Activated naive CD4-positive, alpha-beta T cell treated with anti-CD3 and anti-CD28 coated beads, Interleukin-2, amount 10 ng/mL, durations not matched to agents 7 days and 5 days (primary cell): ENCODE measurements around the gene DNER.

Experiments
- CTCF ChIA-PET: fragments of 350-600 bp; sonication (Branson Sonifier 250); formaldehyde crosslinking; loops from one replicate; lab custom pipeline; 2021; ENCODE audit warnings: antibody characterized with exemption; lab: Charles Lee
- DNase-seq: peaks from one replicate; pipeline ENCODE4 v3.0.0-alpha.2; 2020
- H3K27ac Mint-ChIP-seq: one replicate; pipeline ENCODE4 v1.8.0; 2021; ENCODE audit warnings: mild to moderate bottlenecking, moderate library complexity, mixed read lengths
- H3K27me3 Mint-ChIP-seq: one replicate; pipeline ENCODE4 v1.8.0; 2021; ENCODE audit warnings: mild to moderate bottlenecking, mixed read lengths
- H3K36me3 Mint-ChIP-seq: one replicate; pipeline ENCODE4 v1.8.0; 2021; ENCODE audit warnings: mixed read lengths
- H3K4me1 Mint-ChIP-seq: one replicate; pipeline ENCODE4 v1.8.0; 2021; ENCODE audit warnings: mixed read lengths
- H3K4me3 Mint-ChIP-seq: one replicate; pipeline ENCODE4 v1.8.0; 2021; ENCODE audit warnings: mild to moderate bottlenecking, moderate library complexity, mixed read lengths
- H3K9me3 Mint-ChIP-seq: one replicate; pipeline ENCODE4 v1.8.0; 2021; ENCODE audit warnings: mixed read lengths

Gene DNER

DNA sequence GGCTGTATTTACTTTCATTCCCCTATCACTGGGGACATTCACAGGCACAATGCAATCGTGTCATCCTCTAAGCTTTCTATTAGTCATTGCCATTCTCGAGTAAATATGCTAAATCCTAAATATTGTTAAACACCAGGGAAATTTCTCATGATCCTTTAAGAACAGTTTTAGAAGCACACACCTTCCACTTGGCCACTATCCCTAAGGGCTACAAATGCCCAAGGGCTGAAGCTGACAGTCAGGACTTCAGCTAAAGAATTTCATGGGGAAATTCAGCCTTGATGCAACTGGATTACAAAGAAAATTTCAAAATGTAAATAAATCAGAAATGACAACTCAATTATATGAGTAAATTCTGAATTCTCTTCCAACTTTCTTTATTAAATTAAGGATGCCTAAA, 280.2 kb downstream of the DNER start:
- no peak for DNase-seq
- Mint-ChIP-seq H3K4me1 (no peaks in the 10 kb centered on the region), H3K4me3 (no peak overlapping the region), H3K27ac (no peak overlapping the region), H3K36me3 (no peaks in the 10 kb centered on the region), H3K27me3 (no peaks in the 10 kb centered on the region), H3K9me3 (no peaks in the 10 kb centered on the region)
- CTCF ChIA-PET, result no interaction called here

DNA sequence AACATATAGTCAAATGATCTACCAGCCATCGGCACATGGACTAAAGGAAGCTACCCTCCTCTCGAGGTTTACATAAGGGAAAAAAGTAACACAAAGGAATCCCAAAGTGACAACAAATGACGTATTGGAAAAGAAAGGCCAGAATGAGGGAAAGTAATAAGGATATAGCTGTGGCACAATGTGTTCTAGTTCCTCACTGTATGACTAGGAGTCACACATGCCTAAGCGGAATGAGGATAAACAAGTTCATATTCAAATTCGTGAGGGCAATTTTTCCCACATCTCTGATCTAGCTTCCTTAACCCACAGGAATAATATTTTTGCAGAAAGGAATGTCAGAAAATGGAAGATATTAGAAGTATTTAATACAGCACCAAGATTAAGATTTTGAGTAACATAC, 281.0 kb downstream of the DNER start:
- Mint-ChIP-seq H3K27me3 (no peaks in the 10 kb centered on the region), H3K36me3 (no peaks in the 10 kb centered on the region), H3K4me3 (no peak overlapping the region), H3K4me1 (no peaks in the 10 kb centered on the region), H3K9me3 (no peaks in the 10 kb centered on the region), H3K27ac (no peak overlapping the region)
- DNase-seq, result no peak
- CTCF ChIA-PET, result no interaction called here

DNA sequence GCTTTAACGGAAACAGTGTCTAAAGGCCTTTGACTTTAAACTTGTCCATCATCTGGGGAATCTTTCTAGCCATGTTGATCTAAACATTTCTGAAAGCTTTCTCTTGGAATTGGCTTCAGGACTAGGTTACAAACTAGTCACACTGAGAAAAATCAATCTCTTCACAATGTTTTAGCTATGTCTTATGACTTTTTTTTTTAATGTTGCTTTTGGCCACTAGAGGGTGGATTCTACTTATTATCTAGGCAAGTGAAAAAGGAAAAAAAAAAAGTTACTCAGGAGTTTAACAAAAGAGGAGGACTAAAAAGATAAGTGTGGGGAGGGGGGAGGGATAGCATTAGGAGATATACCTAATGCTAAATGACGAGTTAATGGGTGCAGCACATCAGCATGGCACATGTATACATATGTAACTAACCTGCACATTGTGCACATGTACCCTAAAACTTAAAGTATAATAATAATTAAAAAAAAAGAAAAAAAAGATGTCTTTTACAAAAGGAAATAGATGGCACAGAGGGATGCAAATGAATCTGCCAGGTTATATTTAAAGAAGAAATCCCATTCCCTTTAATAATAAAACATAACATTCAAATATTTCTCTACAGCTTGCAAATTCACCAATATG, 282.9 kb downstream of the DNER start:
- Mint-ChIP-seq H3K27me3 (no peaks in the 10 kb centered on the region), H3K36me3 (no peaks in the 10 kb centered on the region), H3K27ac (no peak overlapping the region), H3K4me3 (no peak overlapping the region), H3K9me3 (no peaks in the 10 kb centered on the region), H3K4me1 (no peaks in the 10 kb centered on the region)
- no peak for DNase-seq
- CTCF ChIA-PET, result interaction anchor here (1.2 kb wide), 1 partner anchor 156 kb away, joined by 3 read pairs; no protein-coding TSS in a partner anchor

DNA sequence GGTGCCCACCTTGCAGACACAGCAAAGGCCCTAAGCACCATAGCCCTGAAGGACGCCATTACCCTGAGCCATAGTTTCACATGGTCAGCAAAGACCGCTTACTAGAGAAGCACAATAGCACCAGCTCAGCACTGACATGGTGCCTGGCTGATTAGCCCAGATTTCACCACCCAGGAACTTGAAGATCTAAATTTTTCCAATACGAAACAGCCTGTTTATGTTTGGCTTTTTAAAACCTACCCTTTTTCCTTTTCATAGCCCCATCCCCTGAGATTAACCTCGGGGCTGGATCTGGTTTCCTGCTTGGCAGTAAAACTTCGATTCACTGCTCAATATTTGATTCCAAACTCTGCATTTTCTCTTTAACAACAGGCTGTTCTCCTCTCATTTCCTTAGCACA, 284.8 kb downstream of the DNER start:
- CTCF ChIA-PET, result no interaction called here
- no peaks in the 10 kb centered on the region for H3K4me1 Mint-ChIP-seq
- H3K9me3 Mint-ChIP-seq, result no peaks in the 10 kb centered on the region
- H3K36me3 Mint-ChIP-seq, result no peaks in the 10 kb centered on the region
- no peak for DNase-seq
- no peak overlapping the region for H3K4me3 Mint-ChIP-seq
- H3K27me3 Mint-ChIP-seq, result no peaks in the 10 kb centered on the region
- H3K27ac Mint-ChIP-seq, result no peak overlapping the region

DNA sequence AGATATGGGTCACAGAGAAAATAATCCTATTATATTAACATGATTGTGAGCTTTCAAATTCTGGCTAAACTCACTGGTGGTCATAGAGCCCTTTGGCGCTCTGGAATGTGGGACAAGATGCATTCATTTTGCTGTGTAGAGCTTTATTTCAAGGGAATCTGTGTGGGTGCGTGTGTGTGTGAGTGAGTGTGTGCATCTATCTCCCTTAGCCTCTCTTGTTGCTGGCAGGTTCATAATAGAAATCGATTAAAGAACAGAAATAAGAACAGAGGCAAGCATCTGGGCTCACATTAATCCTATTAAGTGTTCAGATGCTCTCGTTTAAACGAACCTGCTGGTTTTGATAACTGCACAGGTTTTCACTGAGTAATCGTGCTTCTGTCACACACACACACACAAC, 287.9 kb downstream of the DNER start:
- H3K27ac Mint-ChIP-seq, result no peak overlapping the region
- DNase-seq, result no peak
- H3K36me3 Mint-ChIP-seq, result no peaks in the 10 kb centered on the region
- CTCF ChIA-PET, result no interaction called here
- no peaks in the 10 kb centered on the region for H3K27me3 Mint-ChIP-seq
- no peaks in the 10 kb centered on the region for H3K4me1 Mint-ChIP-seq
- H3K4me3 Mint-ChIP-seq, result no peak overlapping the region
- H3K9me3 Mint-ChIP-seq, result no peaks in the 10 kb centered on the region

DNA sequence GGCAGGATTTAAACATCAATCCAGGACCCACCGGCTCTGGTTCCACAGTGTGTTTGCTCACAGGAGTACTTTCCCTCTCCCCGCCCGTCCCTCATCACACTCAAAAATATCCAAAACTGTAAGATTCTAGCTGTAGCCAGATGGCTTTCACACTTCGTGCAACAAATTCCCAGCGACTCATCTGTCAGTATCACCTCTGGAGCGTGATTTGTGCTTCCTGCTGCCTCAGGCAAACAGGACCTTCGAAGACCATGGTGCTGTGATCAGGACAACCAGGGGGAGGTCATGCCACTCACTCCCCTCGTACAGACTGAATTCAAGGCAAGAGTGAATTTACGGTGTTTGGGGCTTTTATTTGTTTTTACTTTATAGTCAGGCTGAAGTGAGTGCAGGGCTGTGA, 288.8 kb downstream of the DNER start:
- no peak overlapping the region for H3K4me3 Mint-ChIP-seq
- H3K36me3 Mint-ChIP-seq, result no peaks in the 10 kb centered on the region
- no peaks in the 10 kb centered on the region for H3K9me3 Mint-ChIP-seq
- no peak overlapping the region for H3K27ac Mint-ChIP-seq
- no peaks in the 10 kb centered on the region for H3K27me3 Mint-ChIP-seq
- CTCF ChIA-PET, result no interaction called here
- no peaks in the 10 kb centered on the region for H3K4me1 Mint-ChIP-seq
- no peak for DNase-seq

DNA sequence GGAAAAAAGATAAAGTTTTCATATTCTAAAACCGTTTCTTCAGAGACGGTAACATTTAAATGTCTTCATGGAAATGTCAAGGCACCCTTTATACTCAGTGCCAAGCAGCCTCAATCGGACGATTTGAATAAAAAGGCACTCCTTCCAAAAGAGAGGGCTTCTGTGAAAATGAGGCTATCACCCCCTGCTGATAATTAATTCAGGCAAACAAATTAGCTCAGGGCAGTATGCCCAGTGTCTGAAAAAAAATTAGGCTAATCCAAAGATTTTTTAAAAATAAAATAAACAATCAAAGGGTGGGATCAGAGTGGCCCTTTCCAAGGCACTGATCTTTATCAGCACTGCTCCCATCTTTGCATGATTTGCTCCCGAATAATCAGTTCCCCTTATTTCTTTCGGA, 292.3 kb downstream of the DNER start:
- Mint-ChIP-seq H3K4me1 (no peaks in the 10 kb centered on the region), H3K9me3 (no peaks in the 10 kb centered on the region), H3K27me3 (no peaks in the 10 kb centered on the region), H3K4me3 (no peak overlapping the region), H3K36me3 (no peaks in the 10 kb centered on the region), H3K27ac (no peak overlapping the region)
- CTCF ChIA-PET, result no interaction called here
- DNase-seq, result no peak

DNA sequence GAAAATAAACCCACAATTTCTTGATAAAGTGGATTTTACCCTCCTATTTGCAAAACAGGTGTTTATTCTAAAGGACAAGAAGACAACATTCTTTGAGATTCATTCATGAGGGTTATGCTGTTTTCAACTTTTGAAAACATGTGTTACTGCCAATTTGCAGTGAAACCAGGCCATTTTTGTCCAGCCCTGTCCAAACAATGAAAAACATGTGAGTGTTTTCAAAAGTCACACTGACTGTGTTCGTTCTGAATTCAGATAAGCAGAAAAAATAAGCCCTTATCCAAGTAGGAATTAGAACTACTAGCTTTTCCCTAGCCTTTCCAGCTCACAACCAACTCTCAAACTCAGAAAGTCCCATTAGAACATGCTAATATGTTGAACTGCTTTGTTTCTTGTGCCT, 295.2 kb downstream of the DNER start:
- H3K36me3 Mint-ChIP-seq, result no peaks in the 10 kb centered on the region
- no peaks in the 10 kb centered on the region for H3K4me1 Mint-ChIP-seq
- CTCF ChIA-PET, result no interaction called here
- H3K27me3 Mint-ChIP-seq, result no peaks in the 10 kb centered on the region
- H3K4me3 Mint-ChIP-seq, result no peak overlapping the region
- H3K27ac Mint-ChIP-seq, result no peak overlapping the region
- DNase-seq, result no peak
- H3K9me3 Mint-ChIP-seq, result peaks cover 1% of the 10 kb centered on the region

DNA sequence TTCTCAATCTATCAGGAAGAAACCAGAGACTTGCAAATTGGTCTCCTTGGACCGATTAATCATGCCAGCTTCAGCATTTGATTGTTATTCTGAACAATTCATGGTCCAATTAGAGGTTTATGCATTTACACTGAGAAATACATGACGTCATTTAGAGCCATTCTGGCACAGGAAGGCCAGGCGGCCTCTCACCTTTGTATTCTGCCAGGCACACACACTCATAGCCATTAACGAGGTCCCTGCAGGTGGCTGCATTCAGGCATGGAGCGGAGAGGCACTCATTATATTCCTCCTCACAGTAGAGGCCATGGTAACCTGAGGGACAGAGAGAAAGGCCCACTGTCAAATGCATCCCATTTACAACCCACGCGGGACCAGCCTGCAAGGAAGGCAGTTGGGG, 296.4 kb downstream of the DNER start:
- CTCF ChIA-PET, result no interaction called here
- Mint-ChIP-seq H3K27ac (no peak overlapping the region), H3K9me3 (peaks cover 1% of the 10 kb centered on the region)

DNA sequence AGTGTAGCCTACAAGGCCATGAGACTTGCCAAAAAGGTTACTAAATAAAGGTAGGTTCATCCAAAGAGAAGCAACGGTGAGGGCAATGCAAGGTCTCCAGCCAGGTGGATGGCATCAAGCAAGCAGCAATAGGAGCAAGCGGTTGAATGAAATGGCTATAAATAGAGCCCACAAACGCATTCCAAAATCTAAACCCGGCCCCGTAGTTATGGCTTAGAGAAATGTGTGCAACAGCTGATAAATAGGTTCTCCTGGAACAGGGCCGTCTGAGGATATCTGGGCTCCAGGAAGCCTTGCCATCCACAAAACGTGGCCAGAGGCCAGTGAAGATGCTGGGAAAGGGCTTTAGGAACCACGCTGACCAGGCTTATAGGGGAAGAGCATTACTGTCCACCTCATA, 297.2 kb downstream of the DNER start:
- no peak overlapping the region for H3K4me3 Mint-ChIP-seq
- H3K9me3 Mint-ChIP-seq, result peaks cover 1% of the 10 kb centered on the region
- H3K36me3 Mint-ChIP-seq, result no peaks in the 10 kb centered on the region
- no peak overlapping the region for H3K27ac Mint-ChIP-seq
- no peaks in the 10 kb centered on the region for H3K27me3 Mint-ChIP-seq
- CTCF ChIA-PET, result no interaction called here
- no peak for DNase-seq
- no peaks in the 10 kb centered on the region for H3K4me1 Mint-ChIP-seq

More for the DNA sequence above, 296.4 kb downstream of the DNER start:
- Mint-ChIP-seq H3K4me1 (no peaks in the 10 kb centered on the region), H3K27me3 (no peaks in the 10 kb centered on the region), H3K4me3 (no peak overlapping the region), H3K36me3 (no peaks in the 10 kb centered on the region)
- DNase-seq, result no peak

DNA sequence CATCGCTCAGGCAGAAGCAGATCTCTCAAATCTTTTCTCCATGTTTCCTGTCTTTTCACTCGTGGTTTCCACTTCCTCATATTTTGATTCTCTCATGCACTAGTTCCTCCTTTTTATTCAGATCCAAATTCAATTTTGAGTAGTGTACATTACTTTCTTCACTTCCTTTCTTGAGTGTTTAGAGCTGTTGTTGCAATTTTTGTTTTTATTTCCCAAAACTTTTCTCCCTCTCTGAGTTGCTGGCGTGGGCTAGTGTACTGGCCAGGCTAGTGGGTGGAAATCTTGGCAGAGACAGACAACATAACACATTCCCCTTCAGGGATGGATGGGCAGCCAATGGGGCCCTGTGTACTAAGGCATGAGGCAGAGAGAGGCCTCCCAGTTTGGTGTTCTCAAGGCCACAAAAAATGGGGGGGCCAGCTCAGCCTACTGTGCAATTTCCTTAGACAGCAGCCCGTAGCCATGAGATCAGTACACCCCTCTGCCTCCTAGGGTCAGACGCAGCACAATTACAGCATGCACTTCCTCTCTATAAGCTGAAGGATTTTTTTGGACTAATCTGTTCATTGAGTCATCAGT, 298.1 kb downstream of the DNER start:
- Mint-ChIP-seq H3K4me3 (no peak overlapping the region), H3K27me3 (no peaks in the 10 kb centered on the region), H3K27ac (no peak overlapping the region), H3K9me3 (peaks cover 1% of the 10 kb centered on the region), H3K4me1 (no peaks in the 10 kb centered on the region), H3K36me3 (no peaks in the 10 kb centered on the region)
- CTCF ChIA-PET, result interaction anchor here (0.5 kb wide), 1 partner anchor 10 kb away, joined by 3 read pairs; no protein-coding TSS in a partner anchor
- DNase-seq, result no peak

DNA sequence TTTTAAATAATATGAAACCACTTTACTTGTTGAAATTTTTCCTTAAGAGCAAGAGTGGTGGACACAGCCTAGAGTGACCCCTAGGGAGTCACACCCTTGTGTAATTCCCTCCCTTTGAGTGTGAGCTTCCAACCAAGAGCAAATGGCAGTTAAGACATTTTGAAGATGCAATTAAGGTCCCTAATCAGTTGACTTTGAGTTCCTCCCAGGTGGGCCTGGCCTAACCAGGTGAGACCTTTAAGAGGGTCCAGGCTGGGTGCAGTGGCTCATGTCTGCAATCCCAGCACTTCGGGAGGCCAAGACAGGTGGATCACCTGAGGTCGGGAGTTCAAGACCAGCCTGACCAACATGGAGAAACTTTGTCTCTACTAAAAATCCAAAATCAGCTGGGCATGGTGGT, 299.7 kb downstream of the DNER start:
- Mint-ChIP-seq H3K36me3 (no peaks in the 10 kb centered on the region), H3K4me3 (no peak overlapping the region), H3K27me3 (no peaks in the 10 kb centered on the region), H3K9me3 (peaks cover 1% of the 10 kb centered on the region), H3K27ac (no peak overlapping the region), H3K4me1 (no peaks in the 10 kb centered on the region)
- no peak for DNase-seq
- CTCF ChIA-PET, result no interaction called here

DNA sequence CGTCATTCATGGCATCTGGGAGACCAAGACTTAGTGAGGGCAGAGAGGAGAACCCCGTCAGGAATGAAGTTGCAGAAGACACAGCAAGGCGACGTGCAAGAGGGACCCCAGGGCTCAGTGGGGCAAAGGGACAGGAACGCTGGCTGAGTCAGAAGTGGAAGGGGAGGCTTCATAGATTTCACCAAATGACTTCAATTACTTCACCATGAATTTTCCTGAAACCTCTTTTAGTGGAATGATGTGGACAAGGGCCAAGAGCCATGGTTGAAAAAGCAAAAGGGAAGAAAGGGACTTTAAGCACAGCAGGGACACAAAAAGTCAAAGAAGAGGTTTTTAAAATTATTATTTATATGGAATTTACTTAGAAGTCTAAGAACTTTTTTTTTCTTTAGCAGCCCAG, 301.7 kb downstream of the DNER start:
- DNase-seq, result no peak
- H3K27ac Mint-ChIP-seq, result no peak overlapping the region
- no peak overlapping the region for H3K4me3 Mint-ChIP-seq
- H3K9me3 Mint-ChIP-seq, result peaks cover 1% of the 10 kb centered on the region
- no peaks in the 10 kb centered on the region for H3K27me3 Mint-ChIP-seq
- H3K4me1 Mint-ChIP-seq, result no peaks in the 10 kb centered on the region
- no peaks in the 10 kb centered on the region for H3K36me3 Mint-ChIP-seq
- CTCF ChIA-PET, result no interaction called here

DNA sequence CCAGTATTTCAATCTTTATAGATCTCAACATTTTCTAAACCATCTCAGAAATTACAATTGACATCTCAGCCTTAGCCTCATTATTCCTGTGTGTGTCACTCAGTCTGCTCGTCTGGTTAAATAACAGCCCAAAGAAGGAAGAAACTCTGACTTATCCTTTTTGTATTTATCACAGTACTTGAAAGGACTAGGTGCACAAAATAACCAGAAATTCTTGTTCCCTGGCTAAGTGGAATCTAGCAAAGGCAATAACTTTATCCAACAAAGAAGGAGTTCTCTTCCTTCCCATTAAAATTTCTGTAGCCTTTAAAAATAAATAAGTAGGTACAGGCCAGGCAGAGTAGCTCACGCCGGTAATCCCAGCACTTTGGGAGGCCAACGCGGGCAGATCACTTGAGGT, 303.4 kb downstream of the DNER start:
- Mint-ChIP-seq H3K27me3 (no peaks in the 10 kb centered on the region), H3K4me3 (no peak overlapping the region), H3K27ac (no peak overlapping the region), H3K36me3 (no peaks in the 10 kb centered on the region), H3K4me1 (no peaks in the 10 kb centered on the region), H3K9me3 (no peaks in the 10 kb centered on the region)
- no peak for DNase-seq
- CTCF ChIA-PET, result no interaction called here

DNA sequence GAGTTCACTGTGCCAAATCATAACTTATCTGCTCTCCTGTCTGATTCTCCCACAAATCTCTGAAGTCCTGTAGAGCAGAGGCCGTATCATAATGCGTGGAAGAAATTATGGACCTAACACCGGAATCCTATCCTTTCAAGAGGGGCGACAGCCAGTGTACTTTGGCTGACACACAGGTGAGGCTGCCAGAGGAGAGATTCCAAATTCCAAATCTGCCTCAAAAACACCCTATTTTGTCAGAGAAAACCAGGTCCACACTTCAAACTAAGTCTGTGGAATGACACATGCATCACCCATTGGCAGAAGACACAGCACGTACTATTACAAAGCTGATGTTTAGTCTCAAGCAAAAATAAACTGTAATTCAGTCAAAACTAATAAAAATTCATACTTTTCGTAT, 304.1 kb downstream of the DNER start:
- H3K4me3 Mint-ChIP-seq, result no peak overlapping the region
- no peaks in the 10 kb centered on the region for H3K36me3 Mint-ChIP-seq
- DNase-seq, result no peak
- CTCF ChIA-PET, result no interaction called here
- no peaks in the 10 kb centered on the region for H3K9me3 Mint-ChIP-seq
- no peaks in the 10 kb centered on the region for H3K27me3 Mint-ChIP-seq
- no peaks in the 10 kb centered on the region for H3K4me1 Mint-ChIP-seq
- no peak overlapping the region for H3K27ac Mint-ChIP-seq
